CD4-positive, alpha-beta T cell treated with Interleukin-17A for 1 hour (primary cell): ENCODE data around the gene PLD3.
"Not testable (repeated sequence)": the region's sequence is repeated elsewhere in the genome, so short reads cannot be mapped to it uniquely, and the experiment has no call there.

Source experiments
- DNase-seq: peaks from one replicate; pipeline ENCODE4 v3.0.0-alpha.2; 2020

PLD3 gene

DNA sequence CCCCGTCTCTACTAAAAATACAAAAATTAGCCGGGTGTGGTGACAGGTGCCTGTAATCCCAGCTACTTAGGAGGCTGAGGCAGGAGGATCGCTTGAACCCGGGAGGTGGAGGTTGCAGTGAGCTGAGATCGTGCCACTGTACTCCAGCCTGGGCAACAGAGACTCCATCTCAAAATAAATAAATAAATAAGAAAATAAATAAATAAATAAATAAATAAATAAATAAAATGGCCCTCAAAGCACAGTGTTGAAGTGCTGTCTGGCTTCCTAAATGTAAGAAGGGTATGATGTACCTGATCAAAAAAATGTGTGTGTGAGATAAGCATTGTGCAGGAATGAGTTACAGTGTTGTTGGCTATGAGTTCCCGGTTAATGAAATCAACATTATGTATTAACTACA, 15.4 kb upstream of the PLD3 start:
- DNase-seq: not testable (repeated sequence)

DNA sequence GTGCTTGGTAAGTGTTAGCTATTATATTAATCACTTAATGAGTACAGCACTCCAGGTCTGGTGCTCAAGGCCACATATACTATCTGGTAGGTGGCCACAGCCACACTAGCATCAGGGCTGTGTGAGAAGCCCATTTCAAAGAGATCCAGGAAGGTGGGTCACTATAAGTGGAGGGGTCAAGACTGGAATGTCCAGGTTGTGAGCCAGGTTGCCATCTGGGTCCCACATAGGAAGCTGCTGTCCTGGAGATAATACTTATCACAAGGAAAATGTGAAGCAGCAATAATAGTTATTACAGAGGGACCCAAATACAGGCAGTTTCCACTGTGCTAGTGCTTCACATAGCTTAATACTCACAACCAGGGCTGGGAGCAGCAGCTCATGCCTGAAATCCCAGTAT, 13.4 kb upstream of the PLD3 start:
- no peak for DNase-seq

- no peak for DNase-seq
Measured at GRCh38 chr19:40335855-40336600, 12.5 kb upstream of the PLD3 start.

DNA sequence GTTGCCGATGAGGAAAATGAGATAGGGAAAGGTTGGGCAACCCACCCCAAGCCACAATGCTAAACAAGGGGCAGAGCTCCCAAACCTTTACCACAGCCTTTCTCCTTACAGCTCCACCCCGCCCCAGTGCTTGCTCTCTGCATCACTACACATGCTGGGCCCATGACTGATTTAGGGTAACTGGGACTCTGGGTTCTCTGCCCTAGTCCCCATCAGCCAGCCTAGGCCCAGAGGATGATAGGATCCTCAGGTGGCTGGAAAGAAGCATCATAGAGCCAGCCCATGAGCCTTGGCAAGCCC, 11.9 kb upstream of the PLD3 start:
- no peak for DNase-seq

DNA sequence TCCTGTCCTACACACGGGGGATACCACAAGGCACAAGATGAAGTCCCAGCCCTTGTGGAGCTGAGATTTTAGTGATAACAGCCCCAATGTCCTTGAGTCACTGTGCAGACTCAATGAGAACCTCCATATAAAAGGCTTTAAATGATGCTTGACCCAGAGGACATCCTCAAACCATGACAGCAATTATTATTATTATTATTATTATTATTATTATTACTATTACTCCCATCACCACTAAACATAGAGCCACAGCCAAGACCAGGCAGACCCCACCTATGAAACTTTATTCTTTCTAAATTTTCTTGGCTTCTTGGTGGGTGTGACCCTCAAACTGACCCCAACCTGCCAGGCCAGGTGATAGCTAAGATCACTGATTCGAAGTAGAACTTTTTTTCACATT, 11.4 kb upstream of the PLD3 start:
- DNase-seq: no peak

GRCh38 chr19:40337594-40337993, 10.9 kb upstream of the PLD3 start:
- no peak for DNase-seq

DNA sequence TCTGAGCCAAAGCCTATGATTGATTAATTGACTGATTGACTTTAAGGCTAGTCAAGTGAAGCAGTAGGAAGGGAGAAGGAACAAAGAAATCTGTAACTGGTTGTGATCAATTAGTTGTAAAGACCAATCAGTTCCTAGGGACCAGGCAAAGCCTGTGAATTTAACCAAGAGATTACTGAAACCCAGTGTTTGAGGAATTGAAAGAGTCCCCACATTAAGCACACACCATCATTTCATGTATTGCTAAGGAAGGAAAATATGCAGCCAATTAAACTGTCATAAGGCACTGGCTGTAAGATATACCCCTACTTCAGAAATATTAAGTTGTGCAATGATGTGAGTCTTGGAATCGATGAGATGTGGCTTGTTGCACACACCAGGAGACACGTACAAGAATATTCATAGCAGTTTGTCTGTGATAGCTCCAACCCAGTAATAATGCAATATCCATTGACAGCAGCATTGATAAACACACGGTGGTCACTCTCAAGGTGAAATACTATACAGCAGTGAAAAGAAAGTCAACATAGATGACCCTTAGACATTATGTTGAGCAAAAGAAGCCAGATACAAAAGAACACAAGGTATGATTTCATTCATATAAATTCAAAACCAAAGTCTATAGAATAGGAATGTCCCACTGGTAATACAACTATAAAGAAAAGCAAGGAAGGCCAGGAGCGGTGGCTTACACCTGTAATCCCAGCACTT, 9.3 kb upstream of the PLD3 start:
- no peak for DNase-seq

DNA sequence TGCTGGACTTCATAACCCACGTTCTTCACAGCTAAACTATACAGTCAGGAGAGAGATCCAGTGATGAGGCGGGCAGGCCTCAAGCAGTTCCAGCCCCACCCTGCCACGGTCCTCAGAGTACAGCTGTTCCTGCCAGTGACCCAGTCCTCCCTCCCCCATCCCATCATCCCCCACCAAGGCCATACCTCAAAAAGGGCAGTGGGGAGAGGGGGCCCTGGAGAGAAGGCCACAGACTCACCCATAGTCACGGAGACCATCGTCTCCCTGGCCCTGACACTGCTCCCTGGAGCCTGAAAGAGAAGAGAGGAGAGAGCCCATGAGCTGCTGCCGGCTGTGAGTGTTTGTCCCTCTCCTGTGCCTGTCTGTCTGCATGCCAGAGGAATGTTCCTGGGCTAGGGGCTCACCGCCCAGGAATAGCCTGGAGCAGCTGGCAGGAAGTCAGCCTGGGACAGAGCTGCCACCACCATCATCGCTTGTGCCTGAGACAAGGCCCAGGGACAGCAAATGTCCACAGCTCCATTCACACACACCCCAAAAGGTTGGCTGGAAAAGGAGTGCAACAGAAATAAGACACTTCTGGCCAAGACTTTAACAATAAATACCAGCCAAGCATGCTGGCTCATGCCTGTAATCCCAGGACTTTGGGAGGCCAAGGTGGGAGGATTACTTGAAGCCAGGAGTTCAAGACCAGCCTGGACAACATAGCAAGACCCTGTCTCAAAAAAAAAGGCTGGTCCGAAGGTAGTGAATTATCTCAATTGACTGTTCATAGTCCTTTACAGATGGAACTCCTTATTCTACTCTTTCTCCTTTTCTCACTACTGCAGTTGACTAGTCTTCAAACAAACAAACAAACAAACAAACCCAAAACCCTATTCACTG, 6.7 kb upstream of the PLD3 start:
- no peak for DNase-seq

GRCh38 chr19:40342644-40343311, 5.7 kb upstream of the PLD3 start:
- no peak for DNase-seq

GRCh38 chr19:40344422-40344821, 4.1 kb upstream of the PLD3 start:
- DNase-seq: no peak

DNA sequence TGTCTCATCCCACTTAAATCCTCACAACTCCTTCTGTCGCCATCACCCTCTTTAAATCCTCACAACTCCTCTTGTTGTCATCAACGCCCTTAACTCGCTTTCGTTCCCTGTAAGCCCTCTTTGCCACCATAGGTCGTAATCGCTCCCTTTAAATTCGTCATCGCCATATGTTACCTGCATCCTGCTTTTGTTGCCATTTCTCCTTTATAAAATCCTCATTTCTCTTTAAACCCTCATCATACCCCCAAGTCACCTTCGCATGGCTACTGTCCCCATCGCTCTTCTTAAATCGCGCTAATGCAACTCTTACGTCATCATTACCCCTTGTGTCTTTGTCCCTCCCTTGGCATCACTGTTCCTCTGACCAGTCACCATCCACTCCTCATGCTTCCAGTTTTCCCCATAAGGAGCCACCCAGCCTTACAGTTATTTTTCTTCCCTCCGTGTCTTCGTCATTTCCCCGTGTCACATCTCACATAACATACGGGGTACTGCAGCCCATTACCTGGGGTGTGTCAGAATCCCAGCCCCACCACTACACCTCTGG, 539 bp downstream of the PLD3 start:
- DNase-seq: peak; percentile 32

GRCh38 chr19:40355975-40356680, 7.6 kb downstream of the PLD3 start:
- no peak for DNase-seq

DNA sequence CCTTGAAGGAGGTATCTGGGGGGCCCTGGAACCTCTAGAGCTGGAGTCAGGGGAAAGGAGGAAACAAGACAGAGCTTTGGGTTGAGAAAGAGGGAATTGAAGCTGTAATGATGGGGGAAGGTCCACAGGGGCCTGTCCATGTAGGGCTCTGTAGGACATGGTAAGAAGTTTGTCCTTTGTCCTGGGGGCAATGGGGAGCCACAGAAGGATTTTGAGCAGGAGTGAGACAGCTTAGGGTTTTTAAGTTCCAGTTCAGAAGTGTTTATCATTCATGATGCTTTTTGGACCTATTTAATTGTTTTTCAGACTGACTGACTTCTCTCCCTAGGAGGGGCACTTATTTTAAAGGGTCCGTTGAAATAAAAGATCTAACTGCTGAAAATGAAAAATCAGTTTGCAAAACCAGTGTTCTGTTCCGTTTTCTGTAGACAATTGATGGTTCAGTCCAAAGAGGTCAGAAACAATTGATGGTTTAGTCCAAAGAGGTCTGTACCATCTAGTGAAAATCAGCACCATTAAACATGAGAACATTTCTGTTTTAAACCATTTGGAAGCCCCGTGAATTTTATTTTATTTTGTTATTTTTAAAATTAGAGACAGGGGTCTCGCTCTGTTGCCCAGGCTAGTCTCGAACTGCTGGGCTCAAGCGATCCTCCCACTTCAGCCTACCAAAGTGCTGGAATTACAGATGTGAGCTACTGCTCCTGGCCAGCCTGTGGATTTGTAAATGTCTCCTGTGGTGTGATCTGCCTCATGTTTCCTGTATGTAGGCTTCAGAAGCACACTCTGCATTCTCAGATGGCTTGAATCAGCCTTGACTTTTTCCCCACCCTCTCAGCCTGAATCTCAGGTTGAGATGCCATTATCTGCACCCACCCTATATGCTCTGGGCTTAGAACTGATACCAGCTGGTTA, 8.4 kb downstream of the PLD3 start:
- DNase-seq: no peak

DNA sequence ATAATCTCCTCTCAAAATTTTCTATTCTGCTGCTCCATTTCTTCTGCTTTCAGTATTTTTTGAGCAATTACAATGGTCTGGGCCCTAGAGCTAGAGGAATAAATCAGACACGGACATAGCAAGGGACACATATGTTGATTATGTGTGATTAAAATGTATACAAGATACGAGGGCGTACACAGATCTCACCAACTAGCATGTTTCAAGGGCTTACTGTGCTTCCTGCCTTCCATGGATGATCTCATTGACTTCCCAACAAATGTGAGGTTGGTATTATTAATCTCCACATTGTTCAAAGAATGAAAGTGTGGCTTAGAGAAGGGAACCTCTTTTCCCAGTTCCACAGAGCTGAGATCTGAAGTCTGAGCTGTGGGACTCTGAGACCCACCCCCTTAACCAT, 9.1 kb downstream of the PLD3 start:
- DNase-seq: no peak

DNA sequence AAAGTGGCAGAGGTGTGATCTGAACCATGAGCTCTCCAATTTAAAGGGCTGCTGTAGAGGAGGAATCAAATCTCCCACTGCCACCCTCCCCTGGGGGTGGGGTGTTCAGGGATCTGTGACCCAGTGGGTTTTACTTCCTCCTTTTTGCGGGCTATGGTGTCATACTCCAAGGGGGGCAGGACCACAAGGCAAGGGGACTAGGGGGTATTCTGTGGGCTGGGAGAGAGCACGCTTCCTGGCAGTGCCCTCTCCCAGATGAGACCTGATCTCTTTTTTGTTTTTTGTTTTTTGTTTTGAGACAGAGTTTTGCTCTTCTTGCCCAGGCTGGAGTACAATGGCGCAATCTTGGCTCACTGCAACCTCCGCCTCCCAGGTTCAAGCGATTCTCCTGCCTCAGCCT, 10.3 kb downstream of the PLD3 start:
- peak; percentile 20 for DNase-seq

DNA sequence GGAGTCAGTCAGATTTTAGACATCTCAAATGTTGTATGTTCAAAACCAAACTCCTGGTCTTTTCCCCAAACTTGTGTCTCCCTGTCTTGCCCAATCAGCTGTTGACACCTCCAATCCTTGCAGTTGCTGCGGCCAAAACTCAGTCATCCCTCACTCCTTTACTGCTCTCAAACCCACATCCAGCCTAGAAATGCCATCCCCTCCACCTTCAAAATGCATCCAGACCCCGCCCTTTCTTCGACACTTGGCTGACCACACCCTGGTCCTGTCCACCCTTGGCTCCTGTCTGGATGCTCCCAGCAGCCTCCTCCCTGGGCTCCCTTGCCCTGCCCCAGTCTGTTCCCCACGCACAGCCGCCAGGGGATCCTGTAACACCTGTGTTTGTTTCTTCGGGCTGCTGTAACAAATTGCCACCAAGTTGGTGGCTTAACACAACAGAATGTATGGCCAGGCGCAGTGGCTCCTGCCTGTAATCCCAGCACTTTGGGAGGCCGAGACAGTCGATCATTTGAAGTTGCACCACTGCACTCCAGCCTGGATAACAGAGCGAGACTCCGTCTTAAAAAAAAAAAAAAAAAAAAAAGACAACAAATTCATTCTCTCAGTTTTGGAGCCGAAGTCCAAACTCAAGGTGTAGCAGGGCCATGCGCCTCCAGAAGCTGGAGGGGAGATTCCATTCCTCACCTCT, 11.7 kb downstream of the PLD3 start:
- no peak for DNase-seq

DNA sequence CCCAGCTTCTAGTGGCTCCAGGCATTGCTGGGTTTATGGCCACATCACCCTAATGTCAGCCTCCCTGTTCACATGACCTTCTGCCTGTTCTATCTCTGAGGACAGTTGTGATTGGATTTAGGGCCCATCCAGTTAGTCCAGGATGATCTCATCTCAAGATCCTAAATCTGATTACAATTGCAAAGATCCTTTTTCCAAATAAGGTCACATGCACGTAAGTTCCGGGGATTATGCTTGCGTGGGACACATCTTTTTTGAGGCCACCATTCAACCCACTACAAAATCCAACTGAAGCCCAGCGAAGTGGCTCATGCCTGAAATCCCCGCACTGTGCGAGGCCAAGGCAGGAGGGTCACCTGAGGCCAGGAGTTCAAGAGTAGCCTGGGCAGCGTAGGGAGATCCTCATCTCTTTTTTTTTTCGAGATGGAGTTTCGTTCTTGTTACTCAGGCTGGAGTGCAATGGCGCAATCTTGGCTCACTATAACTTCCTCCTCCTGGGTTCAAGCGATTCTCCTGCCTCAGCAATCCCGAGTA, 12.3 kb downstream of the PLD3 start:
- DNase-seq: no peak

DNA sequence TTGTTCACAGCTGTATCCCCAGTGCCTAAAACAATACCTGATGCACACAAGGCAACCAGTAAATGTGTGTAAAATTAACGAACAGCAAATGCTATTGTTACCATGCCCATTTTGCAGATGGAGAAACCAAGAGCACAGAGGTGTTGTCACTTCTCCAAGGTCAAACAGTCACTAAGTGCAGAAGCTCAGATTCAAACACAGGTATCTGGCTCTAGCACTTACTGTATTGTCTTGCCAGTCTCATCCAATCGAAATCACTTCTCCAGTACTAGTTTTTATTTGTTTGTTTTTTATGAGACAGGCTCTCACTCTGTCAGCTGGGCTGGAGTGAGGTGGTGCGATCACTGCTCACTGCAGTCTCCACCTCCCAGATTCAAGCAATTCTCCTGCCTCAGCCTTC, 13.7 kb downstream of the PLD3 start:
- DNase-seq: no peak

GRCh38 chr19:40363069-40363468, 14.6 kb downstream of the PLD3 start:
- peak; percentile 10 for DNase-seq

DNA sequence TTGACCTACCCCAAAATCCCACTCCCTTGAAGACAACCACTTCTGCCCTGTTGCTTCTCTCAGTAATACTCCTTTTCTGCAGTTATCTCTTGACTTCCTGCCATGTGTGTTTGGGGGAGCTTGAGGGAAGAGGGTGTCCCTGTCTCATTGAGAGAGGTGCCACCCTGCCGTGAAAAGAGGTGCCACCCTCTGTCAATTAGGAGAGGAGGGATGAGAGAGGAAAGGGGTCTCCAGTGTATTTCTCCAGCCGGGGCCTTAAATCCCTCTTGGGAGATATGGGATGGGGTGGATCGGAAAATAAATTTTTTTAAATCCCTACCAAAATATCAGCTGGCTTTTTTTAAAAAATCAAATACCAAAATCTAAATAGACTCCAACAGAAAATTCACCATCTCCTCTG, 16.5 kb downstream of the PLD3 start:
- no peak for DNase-seq
